ENCODE data around the gene L3MBTL4. TPM values are rescaled to one million over a fixed set of nuclear protein-coding genes. Genes with fewer than 3 reads are reported as not detected.

The L3MBTL4 gene
- total RNA-seq, 1 experiment from 2014 or later = not detected

- H3K9me2 ChIP-seq (ENCODE audit: insufficient read depth) = no peaks in the 10 kb centered on the region
- no peak for ATAC-seq
- BruUV-seq (replicated peaks) = no TSS peak
- intact Hi-C loops (cut with micrococcal nuclease) = no loop called here
- H3K4me1 ChIP-seq (ENCODE audit: control insufficient read depth in 1 of 2, insufficient read depth in 2 of 2, low read length in 2 of 2) = no peaks in the 10 kb centered on the region
- no peaks in the 10 kb centered on the region for H3K36me3 ChIP-seq (ENCODE audit: control insufficient read depth in 1 of 2, insufficient read depth in 2 of 2, low read length in 2 of 2)
- H3K9ac ChIP-seq (ENCODE audit: low read length) = no peak overlapping the region
- no peaks in the 10 kb centered on the region for H3K27me3 ChIP-seq (ENCODE audit: insufficient read depth, low read length)
- no peaks in the 10 kb centered on the region for H3K79me2 ChIP-seq (ENCODE audit: insufficient read depth, low read length)
- H4K20me1 ChIP-seq (ENCODE audit: insufficient read depth) = no peaks in the 10 kb centered on the region
- no peak overlapping the region for H3K4me3 ChIP-seq (replicated peaks in 1 of 2; ENCODE audit: low read depth in 1 of 2, low read length in 2 of 2)
- H3K4me2 ChIP-seq (ENCODE audit: low read length) = no peak overlapping the region
- TF ChIP-seq ZNF274 (IDR thresholded peaks at IDR 0.05; ENCODE audit: low read depth, low read length) = no peak
- no peak for TF ChIP-seq ELF1 (IDR thresholded peaks at IDR 0.05; ENCODE audit: borderline replicate concordance, low read depth)
- no peak for TF ChIP-seq EZH2 (IDR thresholded peaks at IDR 0.05)
- no peak for TF ChIP-seq TCF7L2 (IDR thresholded peaks at IDR 0.05; ENCODE audit: borderline replicate concordance, extremely low read depth, insufficient read depth, insufficient read length)
- TF ChIP-seq CTCF (IDR thresholded peaks at IDR 0.05 in 2 of 3, conservative IDR thresholded peaks at IDR 0.05 in 1 of 3; ENCODE audit: borderline replicate concordance in 1 of 3, insufficient read depth in 1 of 3, low read depth in 2 of 3, low read length in 2 of 3) = no peak
- TF ChIP-seq CBX3 (IDR thresholded peaks at IDR 0.05; ENCODE audit: low read depth) = no peak
- no peak for TF ChIP-seq SIN3A (IDR thresholded peaks at IDR 0.05; ENCODE audit: low read depth)
- TF ChIP-seq SP1 (IDR thresholded peaks at IDR 0.05; ENCODE audit: low read depth) = no peak
- no peak for TF ChIP-seq FOSL1 (IDR thresholded peaks at IDR 0.05; ENCODE audit: low read depth)
- no peak for TF ChIP-seq CEBPB (IDR thresholded peaks at IDR 0.05; ENCODE audit: low read depth)
- no peak for TF ChIP-seq REST (IDR thresholded peaks at IDR 0.05; ENCODE audit: low read depth)
- TF ChIP-seq EGR1 (IDR thresholded peaks at IDR 0.05; ENCODE audit: low read depth) = no peak
- no peak for TF ChIP-seq SRF (IDR thresholded peaks at IDR 0.05; ENCODE audit: low read depth)
- no peak for DNase-seq (ENCODE audit: low read depth, low spot score)
- ChIA-PET POLR2A (no interaction called here), CTCF (no interaction called here), RAD21 (ENCODE audit: low non-redundant PET in 1 of 2, low total read pairs in 2 of 2, uncharacterized antibody in 2 of 2, unreplicated experiment in 2 of 2) (no interaction called here)
- no peak overlapping the region for H3K27ac ChIP-seq (ENCODE audit: low read depth, low read length)
- peaks cover 9 to 31% of the 10 kb centered on the region in 2 experiments; a peak in 2 of 4 replicates for H3K9me3 ChIP-seq (ENCODE audit: control insufficient read depth in 1 of 2, insufficient read depth in 1 of 2, low read depth in 1 of 2, low read length in 2 of 2)
- no peak overlapping the region for H2AFZ ChIP-seq (ENCODE audit: low read depth, low read length, poor library complexity, severe bottlenecking)
These were observed 132.8 kb downstream of the L3MBTL4 start for GRCh38 chr18:6281874-6282273.
